H1 (cell line): Measurements from ENCODE around the gene LDLRAD3.

Experiments
- CBX8 ChIP-seq: fragments of 300-800, 300-1000 bp; sonication (generic); IDR thresholded peaks from 2 replicates; pipeline ENCODE4 v1.7.1; 2016; ENCODE audit warnings: low read depth, low read length, borderline replicate concordance
- CTCF ChIP-seq, 3 experiments: IDR thresholded peaks; 1 replicate in 2 of 3; 2 replicates in 1 of 3; pipeline versions ENCODE4 v1.5.1 to v1.6.1; 2011; ENCODE audit warnings: low read length in 3 of 3, mild to moderate bottlenecking in 3 of 3, inconsistent platforms in 2 of 3, low read depth in 1 of 3, moderate library complexity in 1 of 3; ENCODE audit not compliant: insufficient read depth in 1 of 3; ENCODE audit errors: control extremely low read depth in 1 of 3
- FOSL1 ChIP-seq: IDR thresholded peaks from 2 replicates; pipeline ENCODE4 v1.6.1; 2011; ENCODE audit warnings: mild to moderate bottlenecking, low read depth, low read length, moderate library complexity; ENCODE audit not compliant: insufficient read depth
- KDM1A ChIP-seq: fragments of 200-600, 300-600 bp; sonication (generic); IDR thresholded peaks from 2 replicates; pipeline ENCODE4 v1.7.1; 2016; ENCODE audit warnings: mild to moderate bottlenecking, low read length, borderline replicate concordance
- POLR2A ChIP-seq, 2 experiments: IDR thresholded peaks; 1 replicate in 1 of 2; 2 replicates in 1 of 2; pipeline ENCODE4 v1.6.1; 2011; ENCODE audit warnings: low read depth in 2 of 2, low read length in 2 of 2, mild to moderate bottlenecking in 2 of 2; ENCODE audit errors: control extremely low read depth in 1 of 2
- RAD21 ChIP-seq, 2 experiments: IDR thresholded peaks in 1 of 2; conservative IDR thresholded peaks in 1 of 2; 2 replicates each; pipeline ENCODE4 v1.6.1; 2011; ENCODE audit warnings: low read depth in 2 of 2, low read length in 2 of 2, improper control_type of control experiment in 1 of 2, inconsistent platforms in 1 of 2, mild to moderate bottlenecking in 1 of 2, moderate library complexity in 1 of 2
- TAF1 ChIP-seq: IDR thresholded peaks from 2 replicates; pipeline ENCODE4 v1.6.1; 2011; ENCODE audit warnings: mild to moderate bottlenecking, low read depth, low read length

GRCh38 chr11:36165621-36166397, 221.9 kb downstream of the LDLRAD3 start:
- TF ChIP-seq KDM1A (no peak), TAF1 (no peak), RAD21 (IDR thresholded peaks at IDR 0.05 in 1 of 2, conservative IDR thresholded peaks at IDR 0.05 in 1 of 2; ENCODE audit: low read depth in 2 of 2, low read length in 2 of 2) (no peak), POLR2A (IDR thresholded peaks at IDR 0.05; ENCODE audit: control extremely low read depth in 1 of 2, low read depth in 2 of 2, low read length in 2 of 2) (no peak), FOSL1 (no peak), CTCF (IDR thresholded peaks at IDR 0.05; ENCODE audit: control extremely low read depth in 1 of 3, insufficient read depth in 1 of 3, low read depth in 1 of 3, low read length in 3 of 3) (no peak), CBX8 (no peak)
